Islet precursor cell (in vitro differentiated cells): ENCODE data around the gene CIC.
"Not testable (repeated sequence)": the region's sequence is repeated elsewhere in the genome, so short reads cannot be mapped to it uniquely, and the experiment has no call there.

ENCODE experiments used
- DNase-seq: peaks from one replicate; pipeline ENCODE4 v3.0.0-alpha.2; 2018

CIC gene

GRCh38 chr19:42255766-42256745, 13.0 kb upstream of the CIC start:
- peak; percentile 80 for DNase-seq

DNA sequence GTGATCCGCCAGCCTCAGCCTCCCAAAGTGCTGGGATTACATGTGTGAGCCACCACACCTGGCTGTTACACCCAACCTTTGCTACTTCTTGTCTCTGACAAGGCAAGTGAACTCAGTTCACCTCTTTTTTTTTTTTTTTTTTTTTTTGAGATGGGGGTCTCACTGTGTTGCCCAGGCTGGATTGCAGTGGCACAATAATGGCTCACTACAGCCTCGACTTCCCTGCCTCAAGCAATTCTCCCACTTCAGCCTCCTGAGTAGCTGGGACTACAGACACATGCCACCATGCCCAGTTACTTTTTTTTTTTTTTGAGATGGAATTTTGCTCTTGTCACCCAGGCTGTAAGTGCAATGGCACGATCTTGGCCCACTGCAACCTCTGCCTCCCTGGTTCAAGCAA, 11.2 kb upstream of the CIC start:
- DNase-seq = not testable (repeated sequence)

GRCh38 chr19:42261763-42262162, 7.3 kb upstream of the CIC start:
- no peak for DNase-seq

GRCh38 chr19:42266105-42266504, 2.9 kb upstream of the CIC start:
- DNase-seq = not testable (repeated sequence)

GRCh38 chr19:42266928-42267603, 2.0 kb upstream of the CIC start:
- DNase-seq = not testable (repeated sequence)

DNA sequence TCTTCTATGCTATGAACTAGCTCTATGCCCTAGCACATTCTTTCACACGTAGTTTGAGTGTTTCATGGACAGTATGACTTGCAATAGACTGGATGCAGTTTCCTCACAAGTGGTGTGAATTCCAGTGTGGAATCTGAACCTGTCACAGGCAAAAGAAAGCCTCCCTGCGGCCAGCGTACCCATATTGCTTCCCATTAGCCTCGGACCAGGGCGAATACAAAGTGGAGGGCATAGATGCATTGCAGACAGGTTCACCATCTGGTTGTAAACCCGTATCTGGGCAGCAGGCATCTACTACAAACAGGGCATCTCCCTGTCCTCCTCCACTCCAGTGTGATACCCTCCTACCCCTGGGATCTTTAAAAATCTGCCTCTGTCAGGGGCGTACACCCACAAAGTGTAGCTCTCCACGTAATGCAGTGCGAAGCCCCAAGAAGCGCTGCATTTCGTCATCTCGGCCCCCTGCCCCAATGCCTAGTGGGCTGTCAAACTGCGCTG, 1.4 kb upstream of the CIC start:
- DNase-seq = no peak

DNA sequence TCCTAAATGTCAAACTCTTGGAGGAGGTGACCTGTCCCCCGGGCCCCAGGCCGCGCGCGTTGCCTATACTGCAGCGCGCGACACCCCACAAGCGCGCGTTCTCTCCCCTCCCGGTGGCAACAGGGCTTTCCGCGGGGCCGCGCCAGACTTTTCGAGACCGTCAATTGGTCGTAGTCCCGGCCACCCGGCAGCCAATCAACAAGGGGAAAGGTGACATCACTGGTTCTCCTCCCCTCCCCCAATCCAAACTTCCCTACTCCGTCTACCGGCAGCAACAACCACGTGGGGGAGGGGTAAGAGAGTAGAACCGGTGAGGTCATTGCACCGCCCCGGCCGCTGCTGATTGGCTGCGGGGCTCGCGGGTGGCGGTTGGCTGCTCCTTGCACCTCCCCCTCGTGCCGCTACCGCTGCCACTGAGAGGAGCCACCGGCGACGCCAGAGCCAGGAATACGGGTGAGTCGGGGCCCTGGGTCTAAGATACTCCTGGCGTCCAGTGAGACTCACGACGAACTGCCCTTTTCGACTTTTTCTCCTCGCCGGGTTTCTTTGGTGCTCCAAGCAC, 829 bp upstream of the CIC start:
- DNase-seq = peak; percentile 100

DNA sequence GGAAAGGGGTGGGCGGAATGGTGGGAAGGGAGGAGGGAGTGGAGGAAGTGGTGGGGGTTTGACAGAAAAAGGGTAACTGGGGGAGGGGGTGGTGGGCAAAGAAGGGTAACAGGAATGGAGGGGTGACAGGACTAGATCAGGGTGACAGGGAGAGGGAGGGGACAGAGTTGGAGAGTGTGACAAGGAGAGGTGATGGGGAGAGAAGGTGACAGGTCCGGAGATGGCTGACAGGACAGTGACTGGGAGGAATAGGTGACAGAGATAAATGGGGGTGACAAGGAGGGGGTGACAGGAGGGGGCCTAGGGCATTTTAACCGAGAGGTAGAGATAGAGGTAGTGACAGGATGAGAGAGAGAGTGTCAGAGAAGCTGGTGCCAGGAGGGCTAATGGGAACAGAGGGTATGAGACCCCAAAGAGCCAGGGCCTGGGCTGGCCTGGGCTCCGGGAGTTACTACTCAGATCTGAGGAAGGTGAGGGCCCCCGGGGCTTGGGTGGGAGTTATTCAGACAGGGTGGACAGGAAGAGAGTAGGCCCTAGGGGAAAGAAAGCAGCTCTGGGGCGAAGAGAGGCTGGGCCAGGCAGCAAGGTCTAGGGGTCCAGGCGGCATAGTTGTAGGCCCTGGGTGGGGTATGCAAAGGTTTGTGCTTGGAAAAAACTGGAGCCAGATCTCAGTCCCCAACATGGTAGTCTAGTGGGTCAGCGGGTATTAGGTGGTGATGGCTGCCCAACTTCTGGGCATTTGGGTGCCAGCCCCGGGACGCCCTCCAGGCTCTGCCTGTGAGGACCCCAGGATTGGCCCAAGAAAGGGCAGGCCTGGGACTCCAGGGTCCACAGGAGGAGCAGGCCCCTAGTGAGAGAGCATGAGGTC, 660 bp downstream of the CIC start:
- no peak for DNase-seq

DNA sequence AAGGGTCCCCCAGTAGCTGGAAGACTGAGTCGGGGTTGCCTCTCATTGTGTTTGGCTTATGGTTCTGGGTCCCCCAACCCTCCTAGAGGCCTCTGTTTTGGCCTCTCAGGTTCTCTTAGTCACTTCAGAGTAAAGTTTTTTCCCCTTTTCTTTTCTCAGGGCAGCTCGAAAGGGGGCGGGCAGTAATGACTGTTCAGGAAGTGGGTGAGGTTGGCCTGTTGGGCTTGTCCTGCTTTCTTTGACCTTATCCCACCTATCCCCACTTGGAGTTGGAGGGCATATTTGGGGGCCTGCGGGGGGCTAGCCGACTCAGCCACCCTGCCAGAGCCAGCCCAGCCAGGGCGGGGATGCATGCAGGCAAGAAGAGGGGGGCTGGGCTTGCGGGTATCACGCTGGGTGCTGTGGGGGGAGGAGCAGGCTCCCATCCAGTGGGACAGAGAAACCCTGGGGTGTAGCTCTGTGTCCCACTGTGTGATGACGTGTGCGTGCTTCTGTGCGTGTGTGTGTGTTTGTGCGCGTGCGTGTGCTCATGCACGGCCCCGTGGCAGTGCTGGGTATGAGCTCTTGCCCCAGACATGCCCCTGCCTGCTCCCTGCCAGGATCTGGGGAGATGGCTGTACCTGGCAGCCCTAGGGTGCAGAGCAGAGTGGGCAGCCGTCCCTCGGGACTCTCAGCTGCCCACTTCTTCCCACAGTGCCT, 1.4 kb downstream of the CIC start:
- DNase-seq = no peak

DNA sequence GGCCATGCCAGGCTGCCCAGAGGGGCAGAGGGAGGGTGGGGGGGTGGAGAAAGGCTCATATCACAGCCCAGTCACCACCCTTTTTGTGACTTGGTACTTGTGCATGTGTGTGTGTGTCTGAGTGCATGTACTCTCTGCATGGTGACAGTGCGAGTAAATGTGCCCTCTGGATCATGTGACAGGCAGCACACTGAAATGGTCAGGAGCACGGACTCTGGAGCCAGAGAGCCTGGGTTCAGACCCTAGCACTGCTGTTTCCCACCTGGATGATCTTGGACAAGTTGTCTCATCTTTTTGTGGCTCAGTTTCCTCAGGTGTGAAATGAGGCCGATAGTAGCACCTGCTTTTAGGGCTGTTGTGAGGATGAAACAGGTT, 2.0 kb downstream of the CIC start:
- DNase-seq = no peak

- no peak for DNase-seq
Observed at GRCh38 chr19:42271861-42272534, 2.9 kb downstream of the CIC start.

DNA sequence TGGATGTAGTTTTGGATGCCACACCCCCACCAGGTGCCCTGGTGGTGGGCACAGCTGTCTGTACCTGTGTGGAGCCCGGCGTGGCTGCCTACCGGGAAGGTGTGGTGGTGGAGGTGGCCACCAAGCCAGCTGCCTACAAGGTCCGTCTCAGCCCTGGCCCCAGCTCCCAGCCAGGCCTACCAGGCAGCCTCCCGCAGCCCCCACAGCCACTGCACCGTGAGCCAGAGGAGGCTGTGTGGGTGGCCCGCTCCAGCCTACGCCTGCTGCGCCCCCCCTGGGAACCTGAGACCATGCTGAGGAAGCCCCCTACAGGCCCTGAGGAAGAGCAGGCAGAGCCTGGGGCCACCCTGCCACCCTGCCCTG, 3.5 kb downstream of the CIC start:
- no peak for DNase-seq

GRCh38 chr19:42272989-42273406, 3.9 kb downstream of the CIC start:
- DNase-seq = no peak

DNA sequence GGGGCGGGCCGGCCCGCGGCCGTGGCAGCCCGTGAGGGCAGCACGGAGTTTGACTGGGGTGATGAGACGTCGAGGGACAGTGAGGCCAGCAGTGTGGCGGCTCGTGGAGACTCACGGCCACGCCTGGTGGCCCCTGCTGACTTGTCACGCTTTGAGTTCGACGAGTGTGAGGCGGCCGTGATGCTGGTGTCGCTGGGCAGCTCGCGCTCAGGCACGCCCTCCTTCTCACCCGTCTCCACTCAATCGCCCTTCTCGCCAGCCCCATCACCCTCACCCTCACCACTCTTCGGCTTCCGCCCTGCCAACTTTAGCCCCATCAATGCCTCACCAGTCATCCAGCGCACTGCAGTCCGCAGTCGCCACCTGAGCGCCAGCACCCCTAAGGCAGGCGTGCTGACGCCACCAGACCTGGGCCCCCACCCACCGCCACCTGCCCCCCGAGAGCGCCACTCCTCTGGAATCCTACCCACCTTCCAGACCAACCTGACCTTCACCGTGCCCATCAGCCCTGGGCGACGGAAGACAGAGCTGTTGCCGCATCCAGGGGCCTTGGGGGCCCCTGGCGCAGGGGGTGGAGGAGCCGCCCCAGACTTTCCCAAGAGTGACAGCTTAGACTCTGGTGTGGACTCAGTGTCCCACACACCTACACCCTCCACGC, 4.5 kb downstream of the CIC start:
- DNase-seq = no peak

DNA sequence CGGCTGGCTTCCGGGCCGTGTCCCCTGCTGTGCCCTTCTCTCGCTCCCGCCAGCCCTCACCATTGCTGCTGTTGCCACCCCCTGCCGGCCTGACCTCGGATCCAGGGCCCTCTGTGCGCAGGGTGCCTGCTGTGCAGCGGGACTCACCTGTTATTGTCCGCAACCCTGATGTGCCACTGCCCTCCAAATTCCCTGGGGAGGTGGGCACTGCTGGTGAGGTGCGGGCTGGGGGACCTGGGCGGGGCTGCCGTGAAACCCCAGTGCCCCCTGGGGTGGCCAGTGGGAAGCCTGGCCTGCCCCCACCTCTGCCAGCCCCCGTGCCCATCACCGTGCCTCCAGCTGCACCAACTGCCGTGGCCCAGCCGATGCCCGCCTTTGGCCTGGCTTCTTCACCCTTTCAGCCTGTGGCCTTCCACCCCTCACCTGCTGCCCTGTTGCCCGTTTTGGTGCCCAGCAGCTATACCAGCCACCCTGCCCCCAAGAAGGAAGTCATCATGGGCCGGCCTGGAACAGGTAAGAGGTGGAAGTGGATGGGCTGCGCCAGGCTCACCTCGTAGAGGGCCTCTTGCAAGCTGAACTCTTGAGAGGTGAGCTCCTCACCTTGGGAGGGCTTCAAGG, 5.1 kb downstream of the CIC start:
- no peak for DNase-seq

DNA sequence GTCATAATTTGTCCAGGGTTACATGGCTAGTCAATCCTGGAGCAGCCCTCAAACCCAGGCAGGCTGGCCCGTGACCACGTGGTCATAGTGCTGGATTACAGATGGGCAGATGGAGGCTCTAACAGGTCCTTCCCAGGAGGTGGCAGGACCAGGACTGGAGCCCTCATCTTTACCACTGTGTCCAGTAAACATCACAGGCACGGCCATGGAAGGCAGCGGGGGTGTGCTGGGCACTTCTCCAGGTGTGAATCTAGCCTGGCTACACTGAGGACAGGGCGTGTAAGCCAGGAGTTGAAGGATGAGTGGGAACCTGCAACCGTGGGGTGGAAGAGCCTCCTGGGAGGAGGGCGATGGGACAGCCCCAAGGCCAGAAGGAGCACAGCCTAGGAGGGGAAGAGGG, 6.1 kb downstream of the CIC start:
- no peak for DNase-seq

DNA sequence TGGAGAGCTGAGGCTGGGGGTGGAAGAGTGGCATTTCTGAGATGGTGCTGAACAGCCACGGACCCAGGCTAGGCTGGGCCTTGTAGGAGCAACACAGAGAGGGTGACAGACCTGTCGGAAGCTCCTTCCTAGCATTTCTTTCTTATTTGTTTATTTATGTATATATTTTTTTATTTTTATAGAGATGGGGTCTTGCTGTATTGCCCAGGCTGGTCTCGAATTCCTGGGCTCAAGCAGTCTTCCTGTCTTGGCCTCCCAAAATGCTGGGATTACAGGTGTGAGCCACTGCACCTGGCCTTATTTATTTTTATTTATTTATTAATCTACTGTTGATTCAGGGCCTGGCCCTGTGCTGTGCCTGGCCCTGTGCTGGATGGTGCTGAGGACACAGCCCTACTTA, 6.5 kb downstream of the CIC start:
- DNase-seq = no peak

DNA sequence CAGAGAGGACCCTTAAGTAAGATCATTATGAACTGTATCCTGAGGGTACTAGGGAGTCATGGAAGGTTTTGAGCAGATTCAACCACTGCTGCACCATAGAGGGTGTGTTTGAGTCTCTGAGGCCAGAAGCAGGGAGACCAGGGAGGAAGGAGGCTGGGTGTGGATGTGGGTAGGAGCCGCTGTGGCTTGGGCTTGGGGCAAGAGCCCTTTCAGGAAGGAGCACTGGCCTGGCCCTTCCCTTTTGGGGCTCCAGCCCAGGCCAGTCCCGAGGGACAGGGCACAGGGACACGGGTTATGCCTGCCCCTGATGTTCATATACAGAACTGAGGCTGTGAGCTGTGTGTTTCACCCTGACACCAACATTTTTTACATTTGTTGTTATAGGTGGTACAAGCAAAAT, 7.2 kb downstream of the CIC start:
- DNase-seq = no peak

DNA sequence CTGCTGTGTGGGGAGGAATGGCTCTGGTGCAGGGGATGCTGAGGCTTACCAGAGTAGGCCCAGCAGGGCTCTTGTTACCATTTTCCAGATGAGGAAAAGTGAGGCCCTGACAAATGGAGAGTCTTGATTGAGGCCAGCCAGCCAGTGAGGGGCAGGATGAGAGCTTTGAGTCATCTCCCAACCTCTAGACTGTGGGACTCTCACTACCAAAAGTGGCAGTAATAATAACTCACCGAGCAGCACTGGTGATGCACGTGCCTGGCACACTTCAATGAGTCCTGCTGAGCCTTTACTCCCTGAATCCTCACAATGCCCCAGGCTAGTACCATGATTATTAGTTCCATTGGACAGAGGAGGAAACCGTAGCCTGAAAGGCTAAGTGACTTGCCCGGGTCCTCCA, 7.8 kb downstream of the CIC start:
- no peak for DNase-seq

DNA sequence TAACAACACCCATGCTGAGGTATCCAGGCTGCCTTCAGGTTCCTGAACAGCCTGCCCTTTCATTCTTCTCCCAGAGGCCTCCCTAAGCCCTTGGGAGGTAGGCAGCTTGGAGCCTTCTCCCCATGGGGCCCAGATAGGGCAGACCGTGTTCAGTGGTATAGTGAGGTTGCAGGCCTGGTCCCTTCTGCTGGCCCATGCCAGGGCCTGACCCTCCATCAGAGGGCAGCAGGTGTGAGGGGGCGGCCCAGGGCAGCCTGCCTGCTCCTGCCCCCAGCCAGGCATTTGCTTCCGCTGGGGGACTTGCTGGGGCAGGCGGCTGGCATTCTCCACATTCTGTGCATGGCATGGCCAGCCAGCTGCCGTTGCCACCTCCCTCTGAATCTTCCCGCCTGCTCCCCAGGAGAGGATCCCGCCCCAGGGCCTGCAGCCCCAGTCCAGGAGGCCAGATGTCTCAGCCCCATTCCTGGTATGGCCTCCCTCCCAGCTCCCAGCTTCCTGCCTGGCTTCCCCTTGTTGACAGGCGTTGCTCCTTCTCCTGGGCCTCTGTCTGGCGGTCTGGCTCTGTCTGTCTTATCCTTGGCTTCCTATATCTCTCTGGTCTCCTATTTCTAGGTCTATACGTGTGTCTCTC, 8.9 kb downstream of the CIC start:
- DNase-seq = peak; percentile 52
